Brain microvascular endothelial cell (primary cell): ENCODE data around the gene PKD1L1.

ENCODE experiments used
- DNase-seq: peaks from one replicate; pipeline ENCODE4 v3.0.0-alpha.2; 2020
- H3K27ac ChIP-seq: fragments of 250-450 bp; sonication (Bioruptor Pico); 2 replicates; pipeline ENCODE4 v1.5.1; 2020; ENCODE audit warnings: mild to moderate bottlenecking, moderate library complexity
- H3K27me3 ChIP-seq: fragments of 250-450 bp; sonication (Bioruptor Pico); replicated peaks from 2 replicates; pipeline ENCODE4 v1.5.1; 2020; ENCODE audit warnings: mild to moderate bottlenecking
- H3K36me3 ChIP-seq: fragments of 250-450 bp; sonication (Bioruptor Pico); replicated peaks from 2 replicates; pipeline ENCODE4 v1.5.1; 2020; ENCODE audit warnings: mild to moderate bottlenecking
- H3K4me3 ChIP-seq: 2 replicates; pipeline ENCODE4 v1.5.1; 2011; ENCODE audit warnings: low read depth, mild to moderate bottlenecking, control low read depth, low read length, moderate library complexity
- in situ Hi-C: cut with HindIII; loops from 2 replicates; pipeline ENCODE4 v1.10.0; 2017; ENCODE audit warnings: low sequenced_read_pairs, low pct_ligation_motif_present
- TF ChIP-seq, protein P1 (sequence below): IDR thresholded peaks from 2 replicates; pipeline ENCODE4 v1.5.1; 2011; ENCODE audit warnings: low read depth, mild to moderate bottlenecking, moderate library complexity, low read length, control low read depth, inconsistent platforms; ENCODE audit errors: missing control alignments

PKD1L1 gene

DNA sequence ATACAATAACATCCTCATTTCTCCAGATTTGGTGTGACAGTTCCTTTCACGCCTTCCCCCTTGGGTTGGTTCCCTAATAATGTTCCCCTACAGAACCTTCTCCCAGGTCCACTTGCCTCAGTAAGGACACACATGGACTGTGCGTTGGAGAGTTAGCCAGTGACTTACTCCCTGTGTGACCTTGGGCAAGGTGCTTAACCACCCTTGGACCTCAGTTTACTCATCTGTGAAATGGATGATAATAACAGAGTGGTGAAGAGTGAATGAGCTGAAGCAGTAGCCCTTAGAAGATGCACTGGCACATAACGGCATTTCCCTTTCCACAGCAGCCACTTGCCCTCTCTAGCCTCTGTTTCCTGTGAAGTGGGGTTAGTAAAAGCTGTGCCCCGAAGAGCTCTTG, 175.8 kb downstream of the PKD1L1 start:
- in situ Hi-C loops: no loop called here
- Histone ChIP-seq H3K4me3 (no peak overlapping the region), H3K36me3 (no peaks in the 10 kb centered on the region), H3K27me3 (no peaks in the 10 kb centered on the region), H3K27ac (no peak overlapping the region)
- TF ChIP-seq, protein P1, sequence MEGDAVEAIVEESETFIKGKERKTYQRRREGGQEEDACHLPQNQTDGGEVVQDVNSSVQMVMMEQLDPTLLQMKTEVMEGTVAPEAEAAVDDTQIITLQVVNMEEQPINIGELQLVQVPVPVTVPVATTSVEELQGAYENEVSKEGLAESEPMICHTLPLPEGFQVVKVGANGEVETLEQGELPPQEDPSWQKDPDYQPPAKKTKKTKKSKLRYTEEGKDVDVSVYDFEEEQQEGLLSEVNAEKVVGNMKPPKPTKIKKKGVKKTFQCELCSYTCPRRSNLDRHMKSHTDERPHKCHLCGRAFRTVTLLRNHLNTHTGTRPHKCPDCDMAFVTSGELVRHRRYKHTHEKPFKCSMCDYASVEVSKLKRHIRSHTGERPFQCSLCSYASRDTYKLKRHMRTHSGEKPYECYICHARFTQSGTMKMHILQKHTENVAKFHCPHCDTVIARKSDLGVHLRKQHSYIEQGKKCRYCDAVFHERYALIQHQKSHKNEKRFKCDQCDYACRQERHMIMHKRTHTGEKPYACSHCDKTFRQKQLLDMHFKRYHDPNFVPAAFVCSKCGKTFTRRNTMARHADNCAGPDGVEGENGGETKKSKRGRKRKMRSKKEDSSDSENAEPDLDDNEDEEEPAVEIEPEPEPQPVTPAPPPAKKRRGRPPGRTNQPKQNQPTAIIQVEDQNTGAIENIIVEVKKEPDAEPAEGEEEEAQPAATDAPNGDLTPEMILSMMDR: no peak
- DNase-seq: no peak

DNA sequence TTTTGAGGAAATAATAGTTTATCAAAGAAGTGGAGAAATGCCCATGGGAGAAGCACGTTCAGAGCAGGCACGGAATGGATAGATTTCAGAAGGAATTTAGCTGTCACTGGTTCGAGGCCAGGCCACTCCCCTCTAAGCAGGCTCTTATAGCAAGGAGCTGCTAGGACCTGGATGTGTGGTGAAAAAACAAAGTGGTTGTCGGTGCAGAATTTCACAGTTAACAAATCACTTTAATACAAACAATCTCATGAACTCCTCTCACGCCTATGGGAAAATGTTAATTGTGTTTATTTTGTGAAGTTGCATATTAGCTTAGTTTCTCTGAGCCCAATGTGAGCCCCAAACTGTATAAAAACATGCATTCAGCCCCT, 176.3 kb downstream of the PKD1L1 start:
- no peaks in the 10 kb centered on the region for H3K27me3 ChIP-seq
- H3K4me3 ChIP-seq: no peak overlapping the region
- no peaks in the 10 kb centered on the region for H3K36me3 ChIP-seq
- no peak overlapping the region for H3K27ac ChIP-seq
- no peak for DNase-seq
- TF ChIP-seq, protein P1: no peak
- in situ Hi-C loops: no loop called here

DNA sequence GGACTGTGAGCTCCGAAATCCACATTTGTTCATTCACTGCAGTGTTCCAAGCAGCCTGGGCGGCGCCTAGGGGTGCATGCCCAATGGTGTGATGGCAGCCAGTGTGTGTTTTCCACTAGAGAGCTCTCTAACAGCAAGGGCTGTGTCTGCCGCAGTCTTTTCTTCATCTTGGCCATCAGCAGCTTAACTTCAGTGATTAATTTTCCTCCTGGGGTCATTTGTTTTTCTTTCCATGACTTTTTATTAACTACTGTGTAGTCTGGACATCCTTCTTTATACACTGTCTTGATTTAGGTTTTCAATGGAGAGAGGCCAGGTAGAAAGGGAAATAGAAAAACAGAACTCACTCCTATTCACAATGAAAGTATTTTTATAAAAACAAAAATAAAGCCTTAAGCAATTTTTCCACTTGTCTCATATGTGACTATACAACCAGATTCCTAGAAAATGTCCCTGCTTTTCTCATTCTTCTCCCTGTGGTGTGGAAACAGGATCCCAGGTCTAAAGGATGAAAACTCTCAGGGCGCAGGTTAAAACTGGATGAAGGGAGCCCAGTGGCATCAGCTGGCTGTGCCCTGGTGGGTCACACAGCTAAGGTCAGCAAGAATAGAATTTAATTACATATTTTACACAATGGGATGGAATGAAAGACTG, 176.8 kb downstream of the PKD1L1 start:
- Histone ChIP-seq H3K27me3 (no peaks in the 10 kb centered on the region), H3K4me3 (no peak overlapping the region), H3K27ac (no peak overlapping the region), H3K36me3 (no peaks in the 10 kb centered on the region)
- no peak for DNase-seq
- TF ChIP-seq, protein P1: peak; percentile 36
- in situ Hi-C loops: no loop called here

DNA sequence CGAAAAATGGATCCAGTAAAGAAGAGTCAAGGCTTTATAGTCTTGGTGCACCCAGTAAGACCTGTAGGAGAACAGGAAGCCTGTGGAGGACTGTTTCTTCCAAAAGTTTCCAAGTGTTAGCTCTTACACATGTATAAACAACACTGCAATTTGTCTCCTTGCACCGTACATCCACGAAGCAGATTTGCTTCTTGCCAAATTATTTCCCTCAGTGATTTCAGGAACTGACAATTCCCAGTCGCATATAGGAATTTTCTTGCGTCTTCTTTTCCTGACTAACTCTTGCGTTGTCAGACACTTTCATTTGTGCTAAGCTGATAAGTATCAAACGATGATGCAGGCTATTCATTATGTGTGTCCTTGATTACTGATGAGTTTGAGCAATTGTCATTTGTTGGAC, 182.1 kb downstream of the PKD1L1 start:
- H3K36me3 ChIP-seq: no peaks in the 10 kb centered on the region
- H3K4me3 ChIP-seq: no peak overlapping the region
- no peak overlapping the region for H3K27ac ChIP-seq
- TF ChIP-seq, protein P1: no peak
- DNase-seq: no peak
- H3K27me3 ChIP-seq: no peaks in the 10 kb centered on the region
- in situ Hi-C loops: no loop called here

DNA sequence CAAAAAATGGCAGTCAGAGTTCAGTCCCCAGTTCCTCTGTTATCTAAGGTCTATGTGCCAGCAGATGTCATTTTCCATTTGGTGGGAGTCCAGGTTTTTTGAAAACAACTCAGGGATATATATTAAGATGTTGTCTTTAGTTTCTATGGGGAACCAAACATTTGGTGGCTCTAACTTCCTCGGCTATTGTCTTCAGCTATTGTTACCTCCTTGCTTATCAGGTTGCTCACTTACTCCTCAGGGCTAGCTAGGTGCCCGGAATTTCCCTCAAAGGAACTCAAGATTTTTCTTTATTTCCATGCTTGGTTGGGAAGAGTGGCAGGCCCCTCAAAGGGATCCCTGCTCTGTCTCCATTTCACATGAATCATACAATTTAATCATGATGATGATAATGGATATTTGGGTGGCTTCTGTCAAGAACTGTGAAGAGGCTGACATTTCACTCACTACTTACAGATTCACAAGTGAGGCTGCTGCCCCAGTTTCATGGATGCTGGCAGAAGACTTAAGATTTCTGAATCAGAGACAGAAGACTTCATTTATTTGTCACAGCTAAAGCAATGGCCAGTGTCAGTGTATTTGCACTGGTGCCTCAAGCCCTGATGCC, 182.8 kb downstream of the PKD1L1 start:
- H3K27me3 ChIP-seq: no peaks in the 10 kb centered on the region
- H3K4me3 ChIP-seq: no peak overlapping the region
- no peak overlapping the region for H3K27ac ChIP-seq
- no peak for DNase-seq
- in situ Hi-C loops: no loop called here
- TF ChIP-seq, protein P1: no peak
- no peaks in the 10 kb centered on the region for H3K36me3 ChIP-seq

DNA sequence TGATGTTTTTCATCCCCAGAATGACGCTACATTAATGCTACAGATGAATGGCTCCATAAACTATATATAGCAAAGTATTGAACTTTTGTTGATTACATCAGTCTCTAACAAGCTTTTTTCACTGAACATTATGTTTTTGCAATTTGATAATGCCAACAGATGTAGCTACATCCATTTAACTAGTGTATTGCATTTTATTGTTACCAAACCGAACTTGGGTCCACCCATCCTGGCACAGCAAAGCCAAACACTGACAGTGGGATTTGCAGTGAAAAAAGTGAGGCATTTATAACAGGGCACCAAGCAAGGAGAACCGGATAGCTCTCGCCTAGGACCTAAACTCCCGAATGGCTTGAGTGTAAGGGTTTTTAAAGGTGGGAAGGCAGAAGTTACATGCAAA, 183.5 kb downstream of the PKD1L1 start:
- in situ Hi-C loops: no loop called here
- no peak overlapping the region for H3K27ac ChIP-seq
- TF ChIP-seq, protein P1: no peak
- DNase-seq: no peak
- no peaks in the 10 kb centered on the region for H3K36me3 ChIP-seq
- H3K27me3 ChIP-seq: no peaks in the 10 kb centered on the region
- H3K4me3 ChIP-seq: no peak overlapping the region
